Esophagus squamous epithelium (tissue), 4 donors: ENCODE data around the gene ANO8.

Experiments
- CTCF ChIP-seq, 6 experiments: fragments of 450-650 bp in 4 of 6; fragments of 200-600 bp in 2 of 6; sonication (generic) in 2 of 6; IDR thresholded peaks; one replicate each; pipeline ENCODE4 v1.5.1; 2016 to 2019; ENCODE audit warnings: antibody characterized with exemption in 6 of 6, mild to moderate bottlenecking in 4 of 6, moderate library complexity in 4 of 6
- POLR2A ChIP-seq, 4 donors: fragments of 450-650 bp; IDR thresholded peaks; one replicate each; pipeline ENCODE4 v1.6.1; 2017; ENCODE audit warnings: antibody characterized with exemption in 4 of 4, mild to moderate bottlenecking in 4 of 4, moderate library complexity in 3 of 4

DNA sequence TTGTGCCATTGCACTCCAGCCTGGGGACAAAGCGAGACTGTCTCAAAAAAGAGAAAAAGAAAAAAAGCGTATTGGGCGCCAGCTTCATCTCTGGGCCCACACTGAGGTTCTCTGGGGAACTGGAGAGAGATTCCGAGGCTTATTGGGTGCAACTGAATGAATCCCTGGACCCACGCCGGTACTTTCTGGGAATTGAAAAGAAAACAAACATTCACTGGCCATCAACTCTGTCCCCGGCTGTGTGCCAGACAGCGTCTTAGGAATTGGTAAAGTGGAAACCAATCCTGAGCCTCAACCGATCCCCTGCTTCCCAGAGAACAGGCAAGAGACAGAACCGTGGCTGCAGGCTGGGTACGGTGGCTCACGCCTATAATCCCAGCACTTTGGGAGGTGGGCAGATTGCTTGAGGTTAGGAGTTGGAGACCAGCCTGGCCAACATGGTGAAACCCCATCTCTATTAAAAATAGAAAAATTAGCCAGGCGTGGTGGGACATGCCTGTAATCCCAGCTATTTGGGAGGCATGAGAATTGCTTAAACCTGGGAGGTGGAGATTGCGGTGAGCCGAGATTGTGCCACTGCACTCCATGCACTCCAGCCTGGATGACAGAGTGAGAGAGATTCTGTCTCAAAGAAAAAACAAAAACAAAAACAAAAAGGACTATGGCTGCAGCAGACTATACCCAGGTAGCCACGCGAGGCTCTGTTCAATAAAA, 8.6 kb downstream of the ANO8 start:
- TF ChIP-seq CTCF (IDR thresholded peaks at IDR 0.05) (no peak), POLR2A (IDR thresholded peaks at IDR 0.05) (no peak)
